NCI-H774 (cell line): ENCODE data around the gene FBXW5.

Source experiments
- DNase-seq: peaks from one replicate; lab custom pipeline; 2025; lab: John Stamatoyannopoulos, UW

Gene FBXW5

DNA sequence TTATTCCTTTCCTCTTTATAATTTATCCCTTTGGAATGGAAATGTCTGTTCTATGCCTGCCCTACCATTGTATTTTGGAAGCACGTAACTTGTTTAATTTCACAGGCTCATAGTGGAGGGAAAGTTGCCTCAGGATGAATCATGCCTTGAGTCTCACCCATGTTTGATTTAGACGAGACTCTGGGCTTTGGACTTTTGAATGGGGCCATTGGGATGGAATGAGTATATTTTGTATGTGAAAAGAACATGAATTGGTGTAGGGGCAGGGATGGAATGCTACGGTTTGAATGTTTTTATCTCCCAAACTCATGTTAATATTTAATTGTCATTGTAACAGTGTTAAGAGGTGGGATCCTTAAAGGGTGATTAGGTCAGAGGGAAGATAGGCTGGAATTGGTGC, 10.3 kb downstream of the FBXW5 start:
- DNase-seq = no peak

DNA sequence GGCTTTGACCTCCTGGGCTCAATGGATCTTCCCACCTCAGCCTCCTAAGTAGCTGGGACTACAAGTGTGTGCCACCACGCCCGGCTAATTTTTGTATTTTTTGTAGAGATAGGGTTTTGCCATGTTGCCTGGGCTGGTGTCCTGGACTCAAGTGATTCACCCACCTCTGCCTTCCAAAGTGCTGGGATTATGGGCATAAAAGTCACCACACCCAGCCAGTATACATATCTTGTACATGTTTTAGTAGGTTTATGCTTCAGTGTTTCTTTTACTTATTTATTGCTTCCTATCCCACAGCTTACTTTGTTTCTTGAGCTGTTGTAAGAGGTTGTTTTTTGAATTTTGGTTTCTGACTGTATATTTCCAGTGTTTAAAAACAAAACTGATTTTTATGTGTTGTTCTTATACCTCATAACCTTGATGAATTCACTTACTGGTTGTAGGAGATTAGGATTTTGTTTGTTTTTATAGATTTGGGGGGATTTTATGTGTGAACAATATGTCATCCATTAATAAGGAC, 12.9 kb downstream of the FBXW5 start:
- no peak for DNase-seq

DNA sequence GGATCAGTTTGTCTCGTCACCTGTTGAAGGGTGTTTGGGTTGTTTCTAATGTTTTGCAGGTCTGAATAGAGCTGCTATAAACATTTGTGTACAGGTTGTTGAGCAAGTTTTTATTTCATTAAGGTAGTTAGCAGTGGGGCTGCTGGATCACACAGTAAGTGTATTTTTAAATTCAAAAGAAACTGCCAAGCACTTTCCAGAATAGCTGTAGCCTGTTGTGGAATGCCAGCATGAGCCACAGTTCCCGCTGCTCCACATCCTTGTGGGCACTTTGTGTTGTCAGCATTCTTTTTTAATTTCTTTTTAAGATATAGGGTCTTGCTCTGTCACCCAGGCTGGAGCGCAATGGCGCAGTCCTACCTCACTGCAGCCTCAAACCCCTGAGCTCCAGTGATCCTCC, 14.5 kb downstream of the FBXW5 start:
- DNase-seq = no peak

DNA sequence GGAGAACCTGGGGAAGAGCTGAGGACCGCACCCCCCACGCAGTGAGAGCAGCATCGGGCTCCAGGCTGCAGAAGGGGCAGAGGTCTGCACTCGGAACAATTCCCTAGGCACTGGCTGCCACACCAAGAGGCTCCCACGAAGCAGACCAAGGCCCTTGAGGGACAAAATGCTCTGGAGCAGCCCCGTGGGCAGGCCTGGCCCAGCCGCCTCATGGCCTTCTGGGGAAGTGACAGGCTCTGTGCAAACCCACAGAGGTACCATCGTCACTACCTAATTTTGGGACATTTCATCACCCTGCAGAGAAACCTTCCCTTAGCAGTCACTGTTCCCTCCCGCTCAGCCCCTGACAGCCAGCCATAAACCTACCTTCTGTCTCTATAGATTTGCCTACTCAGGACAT, 15.9 kb downstream of the FBXW5 start:
- DNase-seq = no peak

DNA sequence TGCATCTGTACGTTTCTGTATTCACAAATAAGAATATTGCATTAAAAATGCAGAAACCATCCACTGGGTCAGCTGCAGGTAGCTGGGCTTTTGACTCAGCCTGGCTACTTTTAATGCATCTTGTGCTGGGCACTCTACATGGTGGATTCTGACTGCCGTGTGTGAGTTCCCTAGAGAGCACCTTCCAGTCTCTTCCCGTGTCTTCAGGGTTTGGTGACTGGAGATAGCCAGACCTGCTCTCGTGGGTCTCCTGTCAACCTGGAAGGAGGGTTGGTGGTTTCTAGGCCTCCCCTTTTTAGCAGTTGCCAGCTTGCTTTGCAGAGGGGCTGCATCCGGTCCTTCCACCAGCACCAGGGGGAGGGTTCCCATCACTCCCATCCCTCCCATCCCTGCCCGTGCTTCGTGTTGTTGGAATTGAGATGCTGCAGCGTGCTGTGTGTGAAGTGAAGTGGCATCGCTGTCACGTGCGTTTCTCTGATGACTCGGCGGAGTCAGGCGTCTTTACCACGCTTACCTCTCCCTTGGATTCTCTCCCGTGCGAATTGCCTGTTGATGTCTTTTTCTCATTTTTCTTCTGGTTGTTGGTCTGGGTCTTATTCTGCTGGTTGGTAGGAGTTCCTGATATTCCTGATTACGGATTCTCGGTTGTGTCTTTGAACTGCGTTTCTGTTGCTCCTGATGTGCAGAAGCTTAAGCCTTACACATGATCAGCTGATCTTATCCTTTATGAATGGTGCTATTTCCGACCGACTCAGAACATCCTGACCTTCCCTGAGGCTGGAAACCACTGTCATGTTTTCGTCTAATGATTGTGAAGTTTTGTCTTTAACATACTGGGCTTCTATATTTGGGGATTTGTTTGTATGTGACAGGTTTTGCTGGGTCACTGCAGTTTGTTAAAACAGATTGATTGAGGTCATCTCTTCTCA, 16.9 kb downstream of the FBXW5 start:
- DNase-seq = no peak

DNA sequence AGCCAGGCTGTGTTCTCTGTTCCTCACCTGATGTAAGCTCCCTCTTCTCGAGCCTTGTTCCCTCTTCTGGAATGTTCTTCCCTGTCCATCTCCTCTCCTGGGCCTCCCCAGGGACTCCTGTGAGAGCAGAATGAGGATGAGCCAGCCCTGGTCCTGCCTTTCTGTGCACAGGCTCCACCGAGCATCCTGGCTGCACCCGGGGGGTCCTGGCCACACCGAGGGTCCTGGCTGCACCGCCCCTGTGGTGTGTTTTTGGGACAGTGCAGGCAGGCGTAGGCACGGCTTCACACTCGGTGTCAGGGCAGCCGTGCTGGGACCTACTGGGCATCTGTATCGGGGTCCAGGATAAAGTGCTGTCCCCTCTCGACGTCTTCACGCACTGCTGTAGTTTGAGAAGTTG, 17.8 kb downstream of the FBXW5 start:
- DNase-seq = no peak

DNA sequence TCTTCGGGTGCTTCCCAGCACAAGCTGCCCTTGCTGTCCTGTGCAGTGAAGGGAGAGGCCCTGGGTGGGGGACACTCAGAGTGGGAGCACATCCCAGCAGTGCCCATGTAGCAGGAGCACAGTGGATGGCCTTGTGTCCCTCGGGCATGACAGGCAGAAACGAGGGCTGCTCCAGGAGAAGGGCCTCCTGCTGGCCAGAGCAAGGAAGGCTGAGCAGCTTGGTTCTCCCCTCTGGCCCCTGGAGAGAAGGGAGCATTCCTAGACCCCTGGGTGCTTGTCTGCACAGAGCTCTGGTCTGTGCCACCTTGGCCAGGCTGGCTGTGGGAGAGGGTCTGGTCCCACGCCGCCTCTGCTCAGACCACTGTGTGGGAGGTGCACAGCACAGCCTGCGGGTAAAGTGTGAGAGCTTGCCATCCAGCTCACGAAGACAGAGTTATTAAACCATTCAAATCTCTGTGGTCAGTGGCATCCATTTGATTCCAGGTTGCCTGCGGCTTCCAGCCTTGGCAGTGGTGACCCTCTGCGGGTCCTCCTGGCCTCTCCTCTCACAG, 18.3 kb downstream of the FBXW5 start:
- DNase-seq = no peak

DNA sequence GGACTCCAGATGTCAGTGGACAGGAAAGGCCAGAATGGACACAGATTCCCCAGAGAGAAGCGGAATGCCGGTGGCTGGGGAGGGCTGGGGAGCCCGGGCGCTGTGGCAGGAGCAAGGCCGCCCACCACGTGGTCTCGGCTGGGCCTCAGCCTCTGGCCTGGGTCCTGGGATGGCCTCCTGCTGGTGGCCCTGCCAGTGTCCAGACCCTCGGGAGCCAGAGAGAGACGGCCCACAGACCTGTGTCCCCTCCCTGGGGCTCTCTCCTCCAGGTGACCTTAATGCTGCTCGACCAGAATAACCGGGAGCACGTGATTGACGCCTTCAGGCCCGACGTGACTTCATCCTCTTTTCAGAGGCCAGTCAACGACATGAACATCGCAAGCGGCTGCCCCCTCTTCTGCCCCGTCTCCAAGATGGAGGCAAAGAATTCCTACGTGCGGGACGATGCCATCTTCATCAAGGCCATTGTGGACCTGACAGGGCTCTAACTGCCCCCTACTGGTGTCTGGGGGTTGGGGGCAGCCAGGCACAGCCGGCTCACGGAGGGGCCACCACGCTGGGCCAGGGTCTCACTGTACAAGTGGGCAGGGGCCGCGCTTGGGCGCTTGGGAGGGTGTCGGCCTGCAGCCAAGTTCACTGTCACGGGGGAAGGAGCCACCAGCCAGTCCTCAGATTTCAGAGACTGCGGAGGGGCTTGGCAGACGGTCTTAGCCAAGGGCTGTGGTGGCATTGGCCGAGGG, 19.0 kb downstream of the FBXW5 start:
- no peak for DNase-seq

DNA sequence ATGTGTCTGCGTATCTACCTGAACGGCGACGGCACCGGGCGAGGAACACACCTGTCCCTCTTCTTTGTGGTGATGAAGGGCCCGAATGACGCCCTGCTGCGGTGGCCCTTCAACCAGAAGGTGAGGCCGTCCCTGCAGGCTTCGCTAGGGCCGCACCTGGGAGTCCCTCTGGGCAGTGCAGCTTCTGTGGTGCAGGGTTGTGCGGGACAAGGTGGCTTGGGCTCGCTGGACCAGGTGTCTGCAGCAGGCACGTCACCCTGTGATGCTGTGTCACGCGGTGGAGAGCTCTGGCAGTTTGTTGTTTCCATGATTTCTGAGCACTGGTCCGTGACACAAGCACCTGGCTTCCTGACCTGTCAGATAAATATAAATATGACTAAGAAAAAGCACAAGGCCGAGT, 20.7 kb downstream of the FBXW5 start:
- no peak for DNase-seq

DNA sequence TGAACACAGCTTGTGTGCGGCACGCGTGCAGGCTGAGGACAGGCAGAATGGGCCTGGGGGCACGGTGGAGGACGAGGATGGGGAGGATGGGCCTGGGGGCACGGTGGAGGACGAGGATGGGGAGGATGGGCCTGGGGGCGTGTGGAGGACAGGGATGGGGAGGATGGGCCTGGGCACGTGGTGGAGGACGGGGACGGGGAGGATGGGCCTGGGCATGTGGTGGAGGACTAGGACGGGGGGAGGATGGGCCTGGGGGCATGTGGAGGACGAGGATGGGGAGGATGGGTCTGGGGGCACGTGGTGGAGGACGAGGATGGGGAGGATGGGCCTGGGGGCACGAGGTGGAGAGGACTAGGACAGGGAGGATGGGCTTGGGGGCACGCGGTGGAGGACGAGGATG, 22.0 kb downstream of the FBXW5 start:
- no peak for DNase-seq

DNA sequence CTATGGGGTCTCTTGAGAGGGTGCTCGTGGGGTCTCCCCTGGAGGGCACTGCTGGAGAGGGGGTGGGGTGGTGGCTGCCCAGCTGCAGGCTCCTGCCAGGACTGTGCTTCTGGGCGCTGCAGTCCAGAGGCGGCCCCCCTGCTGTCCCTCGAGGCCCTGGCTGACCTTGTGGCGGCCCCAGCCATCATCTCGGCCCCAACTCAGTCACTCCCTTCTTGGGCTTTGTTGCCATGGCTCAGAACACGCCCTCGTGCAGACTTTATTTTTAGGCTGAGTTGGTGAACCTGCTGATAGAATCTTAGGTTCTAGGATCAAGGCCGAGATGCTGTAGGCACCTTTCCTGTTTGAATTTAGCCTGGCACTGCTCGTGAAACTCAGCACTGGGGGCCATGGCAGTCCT, 22.8 kb downstream of the FBXW5 start:
- no peak for DNase-seq

DNA sequence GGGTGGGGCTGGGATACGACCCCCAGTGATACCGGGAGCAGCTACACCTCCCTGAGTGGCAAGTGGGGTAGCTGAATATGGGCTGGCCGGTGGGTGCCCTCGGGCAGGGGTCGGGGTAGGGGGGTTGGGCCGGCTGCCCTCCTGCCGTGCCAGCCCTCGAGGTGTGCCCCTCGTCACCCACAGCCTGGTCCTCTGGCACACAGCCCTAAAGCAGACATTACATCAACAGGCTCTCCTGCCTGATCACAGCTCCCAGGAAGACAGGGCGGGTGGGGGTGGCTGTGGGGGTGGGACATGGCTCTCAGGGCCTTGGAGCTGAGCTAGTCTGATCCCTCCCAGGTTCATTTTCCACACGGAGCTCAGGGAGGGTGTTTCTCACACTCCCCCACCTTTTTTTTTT, 23.2 kb downstream of the FBXW5 start:
- no peak for DNase-seq

DNA sequence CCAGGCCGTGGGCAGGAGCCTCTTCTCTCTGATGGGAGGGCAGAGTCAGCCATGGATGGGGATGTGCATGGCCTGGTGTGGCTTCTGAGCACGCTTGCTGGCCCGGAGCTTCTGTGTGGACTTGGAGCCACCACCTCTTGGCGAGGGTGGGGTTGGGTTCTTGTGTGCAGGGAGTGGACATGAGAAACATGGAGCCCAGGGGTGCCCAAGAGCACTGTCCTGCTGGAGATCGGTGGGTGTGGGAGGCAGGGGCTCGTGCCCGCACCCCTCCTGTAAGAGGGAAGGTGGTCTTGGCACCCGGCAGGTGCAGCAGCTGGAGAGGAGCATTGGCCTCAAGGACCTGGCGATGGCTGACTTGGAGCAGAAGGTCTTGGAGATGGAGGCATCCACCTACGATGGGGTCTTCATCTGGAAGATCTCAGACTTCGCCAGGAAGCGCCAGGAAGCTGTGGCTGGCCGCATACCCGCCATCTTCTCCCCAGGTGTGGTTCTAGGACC, 23.8 kb downstream of the FBXW5 start:
- DNase-seq = no peak

DNA sequence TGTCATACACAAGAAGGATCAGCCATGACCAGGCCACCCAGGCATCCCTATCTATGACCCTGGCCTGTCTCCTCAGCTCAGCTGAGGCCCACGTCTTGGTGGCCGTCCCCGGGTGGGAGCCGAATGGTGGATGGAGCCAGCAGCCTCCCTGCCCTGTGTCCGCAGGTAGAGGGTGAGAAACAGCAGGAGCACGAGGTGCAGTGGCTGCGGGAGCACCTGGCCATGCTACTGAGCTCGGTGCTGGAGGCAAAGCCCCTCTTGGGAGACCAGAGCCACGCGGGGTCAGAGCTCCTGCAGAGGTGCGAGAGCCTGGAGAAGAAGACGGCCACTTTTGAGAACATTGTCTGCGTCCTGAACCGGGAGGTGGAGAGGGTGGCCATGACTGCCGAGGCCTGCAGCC, 24.5 kb downstream of the FBXW5 start:
- no peak for DNase-seq

DNA sequence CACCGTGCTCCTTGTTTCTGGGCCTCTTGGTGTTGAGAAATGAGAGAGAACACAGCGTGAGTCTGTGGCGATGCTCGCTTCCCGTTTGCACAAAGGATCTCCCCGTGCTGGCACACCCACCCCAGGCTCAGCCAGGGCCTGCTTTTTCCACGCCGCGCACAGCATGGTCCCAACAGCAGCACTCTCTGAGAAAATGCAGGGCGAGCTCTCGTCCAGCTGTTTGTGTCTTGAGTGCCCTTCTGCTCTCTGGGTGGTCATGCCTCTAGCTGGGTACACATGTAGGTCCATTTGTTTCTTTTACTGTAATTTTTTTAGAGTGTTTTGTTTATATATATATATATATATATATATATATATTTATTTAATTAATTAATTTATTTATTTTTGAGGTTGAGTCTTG, 26.6 kb downstream of the FBXW5 start:
- DNase-seq = no peak

DNA sequence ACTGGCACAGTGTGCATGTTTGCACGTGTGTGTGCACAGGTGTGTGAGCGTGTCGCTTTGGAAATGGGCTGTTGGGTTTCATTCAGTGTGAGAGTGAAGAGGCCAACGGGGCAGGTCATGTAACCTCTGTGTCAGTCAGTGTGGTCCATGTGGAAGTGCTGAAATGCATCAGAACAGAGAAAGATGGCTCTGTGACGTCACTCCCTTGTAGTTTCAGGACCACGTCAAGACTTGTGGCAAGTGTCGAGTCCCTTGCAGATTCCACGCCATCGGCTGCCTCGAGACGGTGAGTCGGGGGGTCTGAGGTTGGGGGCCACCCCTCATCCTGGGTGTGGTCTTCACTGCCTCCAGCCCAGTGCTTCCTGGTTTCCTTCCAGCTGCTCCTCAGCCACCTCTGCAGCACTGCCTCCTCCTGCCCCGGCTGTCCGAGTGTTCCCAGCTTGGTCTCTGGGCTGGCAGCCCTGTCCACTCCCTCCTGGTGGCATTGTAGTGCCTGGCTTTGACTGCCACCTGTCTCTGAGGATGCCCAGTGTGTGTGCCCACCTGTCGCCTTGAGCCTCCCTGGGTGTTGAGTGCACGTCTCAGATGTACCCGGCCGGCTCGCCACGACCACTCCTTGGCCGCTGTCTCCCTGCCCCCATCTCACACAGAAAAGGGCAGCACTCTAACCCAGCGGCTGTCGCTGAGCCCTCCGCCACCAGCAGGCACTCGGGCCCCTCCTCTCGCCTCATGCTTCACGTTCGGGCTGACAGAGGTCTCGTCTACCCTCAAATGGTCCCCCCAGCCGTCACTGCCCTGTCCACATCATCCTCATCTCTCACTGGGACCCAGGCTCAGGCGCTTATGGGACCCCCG, 28.0 kb downstream of the FBXW5 start:
- no peak for DNase-seq

DNA sequence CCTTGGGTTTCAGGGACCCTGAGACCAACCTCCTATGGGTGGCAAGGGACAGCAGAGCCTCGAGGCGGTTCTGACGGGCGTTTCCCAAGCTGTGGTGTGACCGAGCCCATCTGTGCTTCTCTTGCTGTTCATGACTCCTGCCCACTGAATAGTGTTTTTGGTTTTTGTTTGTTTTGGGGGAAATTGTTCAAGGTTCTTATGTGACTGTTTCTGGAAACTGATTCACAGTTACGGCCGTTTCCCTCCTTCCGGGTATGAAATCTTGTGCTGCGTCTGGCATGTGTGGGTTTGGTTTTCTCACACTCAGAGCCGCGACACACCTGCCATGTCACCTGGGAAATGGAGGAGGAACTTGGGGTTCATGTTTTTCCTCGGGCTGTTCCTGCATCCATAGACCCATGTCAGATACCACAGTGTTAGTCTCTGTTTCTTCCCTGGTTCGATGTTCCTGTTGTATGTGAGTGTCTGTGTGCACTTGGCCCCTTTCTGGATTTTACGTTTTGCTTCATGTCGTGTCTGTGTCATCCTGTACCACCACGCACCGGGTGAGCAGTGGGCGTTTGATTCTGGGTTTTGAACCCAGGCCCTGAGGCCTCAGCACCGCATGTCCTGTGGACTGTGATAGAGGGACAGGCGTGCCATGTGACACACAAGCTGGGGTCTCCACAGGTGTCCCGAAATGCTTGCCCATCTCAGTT, 28.8 kb downstream of the FBXW5 start:
- no peak for DNase-seq

DNA sequence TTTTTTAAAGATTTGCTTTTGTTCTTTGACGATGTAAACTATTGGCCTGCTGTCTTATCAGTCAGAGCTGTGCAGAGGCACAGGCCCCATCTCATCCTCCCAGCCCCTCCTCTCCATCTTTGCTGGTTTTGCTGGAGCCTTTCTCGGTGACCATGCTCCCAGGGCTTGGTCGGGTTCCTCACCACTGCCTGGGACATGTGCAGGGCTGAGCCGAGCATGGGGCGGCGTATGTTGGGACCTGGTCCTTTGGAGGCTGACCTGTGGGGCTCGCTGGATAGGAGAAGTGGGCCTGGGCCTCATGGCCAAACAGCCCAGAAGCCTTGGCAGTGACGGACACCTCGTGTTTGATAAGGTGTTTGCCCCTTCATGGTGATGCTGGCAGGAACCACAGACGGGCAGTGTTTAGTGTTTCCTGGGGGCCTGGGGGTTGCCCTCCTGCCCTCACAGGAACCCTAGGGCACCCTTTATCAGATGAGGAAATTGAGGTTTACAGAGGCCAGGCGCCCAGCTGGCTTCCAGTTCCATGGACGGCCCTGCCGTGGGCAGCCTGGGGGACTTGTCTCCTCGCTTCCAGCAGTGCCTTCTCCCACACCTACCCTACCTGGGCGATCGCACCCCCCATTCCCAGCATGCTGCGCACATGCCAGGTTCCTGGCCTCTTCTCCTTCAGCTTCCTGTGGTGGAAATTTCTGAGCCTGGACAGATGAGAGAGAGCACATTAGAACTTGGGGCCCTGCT, 30.7 kb downstream of the FBXW5 start:
- DNase-seq = no peak

DNA sequence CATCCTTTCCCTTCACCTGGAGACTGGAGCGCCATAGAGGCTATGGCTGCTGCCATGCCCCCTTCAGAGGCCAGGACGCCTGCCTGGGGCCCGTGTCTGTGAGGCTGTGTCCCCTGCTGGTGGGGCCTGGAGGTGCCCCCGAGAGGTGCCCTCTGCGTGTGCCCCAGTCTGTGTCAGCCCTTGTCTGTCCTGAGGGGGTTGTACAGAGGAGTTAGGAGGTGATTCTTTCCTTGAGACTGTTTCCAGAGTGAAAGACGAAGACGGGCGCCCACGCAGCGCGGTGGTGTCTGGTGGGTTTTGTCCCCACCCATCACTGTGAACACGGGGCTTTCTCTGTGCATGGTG, 33.7 kb downstream of the FBXW5 start:
- DNase-seq = no peak

DNA sequence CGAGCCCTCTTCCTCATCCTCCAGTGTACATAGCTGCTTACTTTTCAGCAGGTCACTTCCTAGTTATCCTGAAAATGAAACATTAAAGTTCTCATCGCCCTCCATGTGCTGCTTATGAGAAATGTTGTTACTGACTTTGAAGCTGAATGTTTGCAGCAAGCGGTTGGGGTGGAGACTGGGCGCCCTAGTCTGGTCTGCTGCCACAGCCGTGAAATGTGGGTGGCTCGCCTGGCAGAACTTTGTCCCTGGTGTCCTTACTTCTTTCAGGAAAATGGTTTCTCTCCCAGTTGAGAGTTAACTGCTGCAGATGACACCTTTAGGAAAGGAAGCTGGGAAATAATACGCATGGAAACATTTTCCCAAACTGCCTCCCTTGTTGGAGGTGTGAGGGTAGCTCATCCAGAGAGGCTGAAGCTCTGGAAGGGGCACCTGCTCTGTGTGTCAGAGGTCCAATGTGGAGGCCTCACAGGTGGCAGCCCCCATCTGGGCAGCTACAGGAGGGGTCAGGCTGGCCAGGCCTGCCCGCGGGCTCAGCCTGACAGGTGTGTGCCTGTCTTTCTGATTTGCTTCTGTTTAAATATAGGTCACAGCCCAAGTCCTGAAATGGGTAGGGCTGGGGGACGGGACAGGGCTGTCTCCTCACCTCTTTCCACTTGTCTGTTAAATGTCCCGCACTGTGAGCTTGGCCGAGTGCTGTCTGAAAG, 34.2 kb downstream of the FBXW5 start:
- DNase-seq = no peak
